Measurements from ENCODE around the gene GSTA4. TPM values are rescaled to one million over a fixed set of nuclear protein-coding genes. Genes with fewer than 3 reads are reported as not detected.
"Not testable (repeated sequence)": the region's sequence is repeated elsewhere in the genome, so short reads cannot be mapped to it uniquely, and the experiment has no call there.

The GSTA4 gene
- total RNA-seq, 1 donor from 2014 or later, result 9.4 TPM

DNA sequence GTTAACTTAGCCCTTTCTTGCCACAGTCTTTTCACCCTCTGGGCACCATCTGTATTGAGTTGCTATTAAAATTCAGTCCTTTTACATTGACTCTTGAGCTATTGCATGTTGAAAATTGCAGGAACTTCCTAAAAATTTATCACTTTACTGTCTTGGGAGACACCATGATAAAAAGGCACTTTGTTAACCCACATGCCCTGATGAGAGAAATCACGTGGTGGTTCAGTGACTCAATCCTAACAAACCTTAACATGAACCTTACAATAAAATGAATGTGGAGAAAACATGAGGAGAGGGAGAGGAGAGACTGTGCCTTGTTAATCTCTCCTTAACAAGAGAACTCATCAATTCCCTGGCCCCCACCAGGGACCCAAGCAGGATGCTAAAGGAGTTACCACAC, 30.8 kb downstream of the GSTA4 start:
- TF ChIP-seq, protein P1, sequence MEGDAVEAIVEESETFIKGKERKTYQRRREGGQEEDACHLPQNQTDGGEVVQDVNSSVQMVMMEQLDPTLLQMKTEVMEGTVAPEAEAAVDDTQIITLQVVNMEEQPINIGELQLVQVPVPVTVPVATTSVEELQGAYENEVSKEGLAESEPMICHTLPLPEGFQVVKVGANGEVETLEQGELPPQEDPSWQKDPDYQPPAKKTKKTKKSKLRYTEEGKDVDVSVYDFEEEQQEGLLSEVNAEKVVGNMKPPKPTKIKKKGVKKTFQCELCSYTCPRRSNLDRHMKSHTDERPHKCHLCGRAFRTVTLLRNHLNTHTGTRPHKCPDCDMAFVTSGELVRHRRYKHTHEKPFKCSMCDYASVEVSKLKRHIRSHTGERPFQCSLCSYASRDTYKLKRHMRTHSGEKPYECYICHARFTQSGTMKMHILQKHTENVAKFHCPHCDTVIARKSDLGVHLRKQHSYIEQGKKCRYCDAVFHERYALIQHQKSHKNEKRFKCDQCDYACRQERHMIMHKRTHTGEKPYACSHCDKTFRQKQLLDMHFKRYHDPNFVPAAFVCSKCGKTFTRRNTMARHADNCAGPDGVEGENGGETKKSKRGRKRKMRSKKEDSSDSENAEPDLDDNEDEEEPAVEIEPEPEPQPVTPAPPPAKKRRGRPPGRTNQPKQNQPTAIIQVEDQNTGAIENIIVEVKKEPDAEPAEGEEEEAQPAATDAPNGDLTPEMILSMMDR (IDR thresholded peaks at IDR 0.05; ENCODE audit: borderline replicate concordance), result no peak
- no peaks in the 10 kb centered on the region for H3K36me3 ChIP-seq

DNA sequence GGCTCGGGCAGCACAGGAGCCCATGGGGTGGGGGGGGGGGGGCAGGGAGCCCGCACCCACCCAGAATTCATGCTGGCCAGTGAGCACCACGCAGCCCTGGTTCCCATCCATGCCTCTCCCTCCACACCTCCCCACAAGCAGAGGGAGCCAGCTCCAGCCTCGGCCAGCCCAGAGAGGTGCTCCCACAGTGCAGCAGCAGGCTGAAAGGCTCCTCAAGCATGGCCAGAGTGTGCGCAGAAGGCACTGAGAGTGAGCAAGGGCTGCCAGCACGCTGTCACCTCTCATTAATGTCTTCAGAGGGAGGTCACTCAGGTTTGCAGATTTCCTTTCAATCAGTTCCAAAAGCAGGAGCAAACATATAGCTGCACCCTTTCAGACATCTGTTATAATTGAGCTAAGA, 32.4 kb downstream of the GSTA4 start:
- no peak overlapping the region for H3K4me3 ChIP-seq

More for the DNA sequence above, 30.8 kb downstream of the GSTA4 start:
- intact Hi-C loops (cut with micrococcal nuclease), result no loop called here
- H3K27ac ChIP-seq (replicated peaks), result no peak overlapping the region
- DNase-seq, result no peak
- no peak overlapping the region for H3K4me3 ChIP-seq
- peaks cover 27% of the 10 kb centered on the region for H3K9me3 ChIP-seq (replicated peaks)
- H3K4me1 ChIP-seq, result no peaks in the 10 kb centered on the region
- H3K27me3 ChIP-seq (ENCODE audit: low read depth), result no peaks in the 10 kb centered on the region

DNA sequence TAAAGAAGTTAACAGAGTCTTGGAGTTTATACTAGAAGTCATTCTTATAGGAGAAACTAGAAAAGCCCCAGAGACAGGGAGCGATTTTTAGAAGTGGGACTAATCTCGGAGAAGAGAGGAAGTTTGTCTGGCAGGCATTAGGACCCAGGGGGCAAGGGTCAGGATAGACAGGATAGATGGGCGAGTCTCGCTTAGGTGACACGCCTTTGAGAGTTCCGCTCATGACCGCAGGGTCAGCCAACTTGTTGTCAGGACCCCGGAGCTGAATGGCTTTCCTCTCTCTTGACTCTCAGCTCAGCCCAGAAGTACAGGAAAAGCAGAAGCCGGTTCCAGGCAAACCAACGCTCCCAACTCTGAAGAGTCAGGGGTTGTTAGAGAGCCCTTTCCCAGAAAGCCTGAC, 34.1 kb downstream of the GSTA4 start:
- intact Hi-C loops (cut with micrococcal nuclease); H3K27me3 ChIP-seq (ENCODE audit: low read depth); DNase-seq; H3K4me3 ChIP-seq; H3K36me3 ChIP-seq; H3K27ac ChIP-seq (replicated peaks); H3K4me1 ChIP-seq: not testable (repeated sequence)
- H3K9me3 ChIP-seq (replicated peaks), result peaks cover 27% of the 10 kb centered on the region

More for the DNA sequence above, 32.4 kb downstream of the GSTA4 start:
- H3K27ac ChIP-seq (replicated peaks), result no peak overlapping the region
- intact Hi-C loops (cut with micrococcal nuclease), result no loop called here
- DNase-seq, result no peak
- H3K9me3 ChIP-seq (replicated peaks), result peaks cover 27% of the 10 kb centered on the region
- TF ChIP-seq, protein P1 (IDR thresholded peaks at IDR 0.05; ENCODE audit: borderline replicate concordance), result no peak
- H3K36me3 ChIP-seq, result no peaks in the 10 kb centered on the region
- no peaks in the 10 kb centered on the region for H3K27me3 ChIP-seq (ENCODE audit: low read depth)
- no peaks in the 10 kb centered on the region for H3K4me1 ChIP-seq

- H3K9me3 ChIP-seq (replicated peaks), result peaks cover 27% of the 10 kb centered on the region
- H3K36me3 ChIP-seq; H3K4me3 ChIP-seq; intact Hi-C loops (cut with micrococcal nuclease); H3K27ac ChIP-seq (replicated peaks); H3K27me3 ChIP-seq (ENCODE audit: low read depth); H3K4me1 ChIP-seq; DNase-seq: not testable (repeated sequence)
Measured at GRCh38 chr6:52960211-52960610, 34.9 kb downstream of the GSTA4 start.

- Histone ChIP-seq H3K9me3 (replicated peaks) (peaks cover 27% of the 10 kb centered on the region), H3K4me3 (no peak overlapping the region), H3K27me3 (ENCODE audit: low read depth) (no peaks in the 10 kb centered on the region), H3K27ac (replicated peaks) (no peak overlapping the region), H3K4me1 (no peaks in the 10 kb centered on the region), H3K36me3 (no peaks in the 10 kb centered on the region)
- no peak for DNase-seq
- TF ChIP-seq, protein P1 (IDR thresholded peaks at IDR 0.05; ENCODE audit: borderline replicate concordance), result no peak
- intact Hi-C loops (cut with micrococcal nuclease), result no loop called here
Measured at GRCh38 chr6:52958546-52959255, 36.4 kb downstream of the GSTA4 start.

DNA sequence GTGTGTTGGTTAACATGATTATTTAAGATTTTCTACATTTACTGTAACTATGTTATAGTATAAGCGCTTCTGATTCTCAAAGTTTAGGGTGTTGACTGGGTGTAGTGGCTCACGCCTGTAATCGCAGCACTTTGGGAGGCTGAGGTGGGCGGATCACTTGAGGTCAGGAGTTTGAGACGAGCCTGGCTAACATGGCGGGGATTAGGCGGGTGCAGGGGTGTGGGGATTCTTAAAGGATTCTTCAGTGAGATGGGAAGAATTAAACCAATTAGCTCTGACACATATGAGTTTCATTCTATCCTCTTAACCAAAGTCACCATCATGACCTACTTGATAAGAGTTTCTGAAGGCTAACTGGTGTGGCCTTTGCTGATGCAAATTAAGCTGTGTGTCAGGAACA, 39.2 kb downstream of the GSTA4 start:
- Histone ChIP-seq H3K27ac (replicated peaks) (no peak overlapping the region), H3K36me3 (no peaks in the 10 kb centered on the region), H3K27me3 (ENCODE audit: low read depth) (no peaks in the 10 kb centered on the region), H3K9me3 (replicated peaks) (peaks cover 7% of the 10 kb centered on the region), H3K4me1 (no peaks in the 10 kb centered on the region), H3K4me3 (no peak overlapping the region)
- intact Hi-C loops (cut with micrococcal nuclease), result no loop called here
- DNase-seq, result no peak
- TF ChIP-seq, protein P1 (IDR thresholded peaks at IDR 0.05; ENCODE audit: borderline replicate concordance), result no peak

Data from left ventricle myocardium inferior (tissue), 1 donor.